SK-N-MC (cell line): ENCODE measurements around the gene TMOD2.

Experiments used
- DNase-seq: peaks from one replicate; pipeline ENCODE4 v3.0.0-alpha.2; 2011; ENCODE audit warnings: low read depth, low spot score
- H3K27ac ChIP-seq: fragments of 200-600 bp; sonication (generic); 2 replicates; pipeline ENCODE4 v1.5.1; 2016; ENCODE audit warnings: mixed run types
- H3K36me3 ChIP-seq: fragments of 200-600 bp; sonication (generic); 2 replicates; pipeline ENCODE4 v1.6.1; 2017; ENCODE audit warnings: antibody characterized with exemption, low read length, mixed read lengths; ENCODE audit not compliant: insufficient read depth
- H3K4me3 ChIP-seq: fragments of 200-600 bp; sonication (generic); 2 replicates; pipeline ENCODE4 v1.5.1; 2016
- H3K9ac ChIP-seq: fragments of 200-600 bp; sonication (generic); 2 replicates; pipeline ENCODE4 v1.8.0; 2017; ENCODE audit warnings: mixed run types, mixed read lengths; ENCODE audit not compliant: insufficient read length
- H3K9me3 ChIP-seq: fragments of 200-600 bp; sonication (generic); 2 replicates; pipeline ENCODE4 v1.6.1; 2017; ENCODE audit warnings: low read depth, mild to moderate bottlenecking, antibody characterized with exemption, low read length, moderate library complexity, mixed read lengths
- EZH2 ChIP-seq: fragments of 200-600 bp; sonication (generic); IDR thresholded peaks from one replicate; pipeline ENCODE4 v1.6.1; 2017; ENCODE audit warnings: antibody characterized with exemption
- FOXP2 ChIP-seq: optimal IDR thresholded peaks from 2 replicates; pipeline ENCODE3; 2011; ENCODE audit warnings: mild to moderate bottlenecking, moderate library complexity; ENCODE audit not compliant: insufficient read depth; ENCODE audit errors: extremely low read length, control extremely low read depth
- POLR2AphosphoS5 ChIP-seq: IDR thresholded peaks from 2 replicates; pipeline ENCODE4 v1.6.1; 2012; ENCODE audit warnings: mild to moderate bottlenecking, low read depth, low read length, borderline replicate concordance

Gene TMOD2

DNA sequence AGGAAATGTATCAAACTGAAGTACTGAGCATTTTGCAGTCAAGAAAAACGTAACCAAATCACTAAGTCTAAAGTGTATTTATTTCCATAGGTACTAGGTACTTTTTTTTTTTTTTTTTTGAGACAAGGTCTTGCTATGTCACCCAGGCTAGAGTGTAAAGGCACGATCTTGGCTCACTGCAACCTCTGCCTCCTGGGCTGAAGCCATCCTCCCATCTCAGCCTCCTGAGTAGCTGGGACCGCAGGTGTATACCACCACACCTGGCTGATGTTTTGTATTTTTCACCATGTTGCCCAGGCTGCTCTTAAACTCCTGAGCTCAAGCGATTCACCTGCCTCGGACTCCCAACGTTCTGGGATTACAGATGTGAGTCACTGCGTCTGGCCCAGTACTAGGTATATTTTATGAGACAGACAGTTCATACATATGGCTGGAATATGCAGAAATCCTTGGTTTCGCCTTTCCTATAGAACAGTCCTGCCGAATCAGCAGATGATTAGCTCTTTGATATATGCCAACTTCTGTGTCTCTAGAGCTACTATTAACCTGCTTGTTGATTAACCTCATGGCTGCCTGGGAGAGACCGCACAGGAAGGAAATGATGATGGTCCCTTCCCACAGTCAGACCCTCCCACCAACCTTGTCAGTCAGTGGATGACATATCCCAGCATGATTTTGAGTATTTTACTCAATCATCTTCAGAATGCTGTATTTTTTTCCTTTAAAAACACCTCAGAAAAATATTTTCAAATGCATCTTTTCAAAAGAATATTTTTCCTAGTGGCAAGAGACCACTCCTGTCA is 110.4 kb downstream of the TMOD2 start:
- Histone ChIP-seq H3K4me3 (no peak overlapping the region), H3K36me3 (peaks cover 14% of the 10 kb centered on the region; the same call in 1 of the 2 replicates), H3K27ac (no peak overlapping the region), H3K9ac (no peak overlapping the region), H3K9me3 (no peaks in the 10 kb centered on the region)
- no peak for DNase-seq
- TF ChIP-seq EZH2: no peak
- TF ChIP-seq FOXP2: no peak
- no peak for TF ChIP-seq POLR2AphosphoS5

GRCh38 chr15:51863131-51863530 is 111.7 kb downstream of the TMOD2 start:
- TF ChIP-seq FOXP2 (no peak), EZH2 (no peak), POLR2AphosphoS5 (no peak)
- Histone ChIP-seq H3K27ac (no peak overlapping the region), H3K9ac (no peak overlapping the region), H3K36me3 (peaks cover 14% of the 10 kb centered on the region; the same call in 1 of the 2 replicates), H3K4me3 (no peak overlapping the region), H3K9me3 (no peaks in the 10 kb centered on the region)
- DNase-seq: no peak

GRCh38 chr15:51864408-51865056 is 113.1 kb downstream of the TMOD2 start:
- no peak for DNase-seq
- no peak for TF ChIP-seq FOXP2
- TF ChIP-seq EZH2: no peak
- no peak for TF ChIP-seq POLR2AphosphoS5
- Histone ChIP-seq H3K9me3 (no peaks in the 10 kb centered on the region), H3K4me3 (no peak overlapping the region), H3K27ac (no peak overlapping the region), H3K9ac (no peak overlapping the region), H3K36me3 (peaks cover 14% of the 10 kb centered on the region; the same call in 1 of the 2 replicates)

DNA sequence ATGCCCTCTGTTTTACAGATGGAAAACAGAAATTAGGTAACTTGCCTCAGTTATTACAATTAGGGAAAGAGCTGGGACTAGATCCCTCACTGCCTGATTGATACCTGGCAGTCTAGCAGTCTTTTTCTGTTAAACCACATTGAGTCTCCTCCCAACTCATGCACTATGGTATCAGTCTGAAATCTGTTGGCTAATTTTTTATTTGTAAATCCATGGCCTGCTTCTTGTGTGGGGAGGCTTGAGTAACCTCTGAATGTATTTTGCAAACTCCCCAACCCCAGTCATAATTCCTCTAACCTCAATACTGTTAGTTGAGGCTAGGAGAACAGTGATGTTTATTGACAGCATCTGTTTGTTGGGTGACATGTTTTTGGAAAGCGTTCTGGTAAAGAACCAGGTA is 113.9 kb downstream of the TMOD2 start:
- Histone ChIP-seq H3K9ac (no peak overlapping the region), H3K9me3 (no peaks in the 10 kb centered on the region), H3K27ac (no peak overlapping the region), H3K4me3 (no peak overlapping the region), H3K36me3 (peaks cover 15% of the 10 kb centered on the region; the same call in 1 of the 2 replicates)
- no peak for DNase-seq
- TF ChIP-seq POLR2AphosphoS5: no peak
- no peak for TF ChIP-seq EZH2
- no peak for TF ChIP-seq FOXP2
